HepG2 (cell line): Measurements from ENCODE around the gene CNOT10. TPM values are rescaled to one million over a fixed set of nuclear protein-coding genes. Genes with fewer than 3 reads are reported as not detected.

Experiments used
- ARNTL ChIP-seq: sonication (generic); formaldehyde crosslinking; IDR thresholded peaks from 2 replicates; pipeline ENCODE4 v1.4.0; 2020; ENCODE audit warnings: mild to moderate bottlenecking, missing genetic modification reagents
- FOXJ3 ChIP-seq: sonication (generic); formaldehyde crosslinking; IDR thresholded peaks from 2 replicates; pipeline ENCODE4 v1.4.0; 2020; ENCODE audit warnings: missing genetic modification reagents, mild to moderate bottlenecking, borderline replicate concordance
- FOXM1 ChIP-seq: sonication (generic); formaldehyde crosslinking; IDR thresholded peaks from 2 replicates; pipeline ENCODE4 v1.5.0; 2020; ENCODE audit warnings: missing genetic modification reagents
- KAT8 ChIP-seq: IDR thresholded peaks from 2 replicates; pipeline ENCODE4 v1.6.1; 2016; ENCODE audit warnings: missing genetic modification reagents, missing compliant biosample characterization
- RARG ChIP-seq: sonication (generic); formaldehyde crosslinking; IDR thresholded peaks from 2 replicates; pipeline ENCODE4 v1.4.0; 2020; ENCODE audit warnings: low read depth, mild to moderate bottlenecking, missing genetic modification reagents
- XBP1 ChIP-seq: sonication (generic); formaldehyde crosslinking; IDR thresholded peaks from 2 replicates; pipeline ENCODE4 v1.5.0; 2020; ENCODE audit warnings: missing genetic modification reagents
- YEATS4 ChIP-seq: sonication (generic); formaldehyde crosslinking; IDR thresholded peaks from 2 replicates; pipeline ENCODE4 v1.4.0; 2020; ENCODE audit warnings: missing genetic modification reagents, borderline replicate concordance
- ZKSCAN8 ChIP-seq: IDR thresholded peaks from 2 replicates; pipeline ENCODE4 v1.6.1; 2016; ENCODE audit warnings: borderline replicate concordance, missing genetic modification reagents, missing compliant biosample characterization
- ZNF282 ChIP-seq: fragments of 450-650 bp; IDR thresholded peaks from 2 replicates; pipeline ENCODE4 v1.6.1; 2018; ENCODE audit not compliant: partially characterized antibody
- ZNF33A ChIP-seq: sonication (generic); formaldehyde crosslinking; IDR thresholded peaks from 2 replicates; pipeline ENCODE4 v1.5.1; 2020; ENCODE audit warnings: missing genetic modification reagents, mild to moderate bottlenecking, moderate library complexity, borderline replicate concordance
- ZNF451 ChIP-seq: sonication (generic); formaldehyde crosslinking; IDR thresholded peaks from 2 replicates; pipeline ENCODE4 v1.5.0; 2020; ENCODE audit warnings: mild to moderate bottlenecking, missing genetic modification reagents
- polyA plus RNA-seq, 8 experiments: library from polyadenylated mRNA; depleted of rRNA in 3 of 8; stranded (reverse) in 7 of 8; unstranded in 1 of 8; fragments of >200 nt; fragmentation: Illumina TruSeq in 4 of 8; extraction: Trizol in 4 of 8; gene quantifications; 2 replicates each; pipeline versions ENCODE4 v1.2.1 to v1.2.3, GENCODE V29; 2011 to 2016; ENCODE audit warnings: low read depth in 4 of 8, missing spikeins in 1 of 8, mixed read lengths in 1 of 8; ENCODE audit not compliant: insufficient read depth in 1 of 8
- total RNA-seq, 5 experiments: library from RNA; depleted of rRNA; stranded (reverse); fragments of >200 nt; fragmentation: Illumina TruSeq; extraction: Trizol; gene quantifications; 2 replicates each; pipeline ENCODE4 v1.2.3, GENCODE V29; 2016; ENCODE audit warnings: low read depth in 1 of 5
- TF ChIP-seq, protein P1 (sequence below): IDR thresholded peaks from 2 replicates; pipeline ENCODE4 v1.4.0; 2020; ENCODE audit warnings: mild to moderate bottlenecking, missing genetic modification reagents
- TF ChIP-seq, protein P2 (sequence below): IDR thresholded peaks from 2 replicates; pipeline ENCODE4 v1.6.1; 2016; ENCODE audit warnings: low read depth, borderline replicate concordance
- TF ChIP-seq, protein P3 (sequence below): sonication (generic); formaldehyde crosslinking; conservative IDR thresholded peaks from 2 replicates; pipeline ENCODE4 v1.4.0; 2020; ENCODE audit warnings: missing genetic modification reagents
- TF ChIP-seq, protein P4 (sequence below): sonication (generic); formaldehyde crosslinking; IDR thresholded peaks from 2 replicates; pipeline ENCODE4 v1.4.0; 2020; ENCODE audit warnings: missing genetic modification reagents
- TF ChIP-seq, protein P5 (sequence below): sonication (generic); formaldehyde crosslinking; IDR thresholded peaks from 2 replicates; pipeline ENCODE4 v1.8.0; 2022; ENCODE audit warnings: mild to moderate bottlenecking, missing genetic modification reagents; ENCODE audit not compliant: insufficient replicate concordance

Gene CNOT10
- total and polyA plus RNA-seq, 2 of the 13 experiments (the other 11 are each of a cell fraction or from before 2014, with no cell fraction given), result 21.2 to 34.1 TPM

DNA sequence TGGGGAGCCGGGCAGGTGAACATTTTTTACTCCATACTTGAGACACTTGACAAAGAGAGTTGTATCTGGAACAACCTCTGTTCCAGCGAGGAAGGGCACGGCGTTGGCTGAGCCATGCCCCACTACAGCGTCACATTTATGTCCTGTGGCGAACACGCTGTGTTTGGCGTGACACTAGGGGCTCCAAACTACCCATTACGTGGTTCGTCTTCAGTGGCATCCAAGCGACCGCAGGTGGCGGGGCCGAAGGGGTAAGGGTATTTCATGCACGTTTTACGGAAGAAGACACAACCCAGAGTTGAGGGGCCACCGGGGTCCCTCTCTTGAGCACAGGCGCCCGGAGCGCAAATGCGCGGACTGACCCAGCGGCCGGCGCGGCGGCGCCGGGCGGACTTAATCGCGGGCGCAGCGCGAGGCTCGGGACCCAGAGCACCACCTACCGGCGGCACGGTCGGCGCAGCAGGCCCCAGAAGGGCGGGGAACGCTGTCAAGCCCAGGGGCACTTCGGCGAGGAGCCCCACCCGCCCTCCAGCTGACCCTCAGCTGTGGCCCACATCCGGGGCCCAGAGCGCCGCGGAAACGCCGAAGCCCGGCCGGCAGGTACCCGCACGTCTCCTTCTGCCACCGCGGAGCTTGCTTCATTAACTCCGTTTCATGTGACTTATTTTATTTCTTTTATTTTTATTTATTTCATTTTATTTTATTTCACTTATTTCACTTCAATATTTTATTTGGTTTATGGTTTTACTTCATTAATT is 96.4 kb downstream of the CNOT10 start (continued):
- TF ChIP-seq, protein P1, sequence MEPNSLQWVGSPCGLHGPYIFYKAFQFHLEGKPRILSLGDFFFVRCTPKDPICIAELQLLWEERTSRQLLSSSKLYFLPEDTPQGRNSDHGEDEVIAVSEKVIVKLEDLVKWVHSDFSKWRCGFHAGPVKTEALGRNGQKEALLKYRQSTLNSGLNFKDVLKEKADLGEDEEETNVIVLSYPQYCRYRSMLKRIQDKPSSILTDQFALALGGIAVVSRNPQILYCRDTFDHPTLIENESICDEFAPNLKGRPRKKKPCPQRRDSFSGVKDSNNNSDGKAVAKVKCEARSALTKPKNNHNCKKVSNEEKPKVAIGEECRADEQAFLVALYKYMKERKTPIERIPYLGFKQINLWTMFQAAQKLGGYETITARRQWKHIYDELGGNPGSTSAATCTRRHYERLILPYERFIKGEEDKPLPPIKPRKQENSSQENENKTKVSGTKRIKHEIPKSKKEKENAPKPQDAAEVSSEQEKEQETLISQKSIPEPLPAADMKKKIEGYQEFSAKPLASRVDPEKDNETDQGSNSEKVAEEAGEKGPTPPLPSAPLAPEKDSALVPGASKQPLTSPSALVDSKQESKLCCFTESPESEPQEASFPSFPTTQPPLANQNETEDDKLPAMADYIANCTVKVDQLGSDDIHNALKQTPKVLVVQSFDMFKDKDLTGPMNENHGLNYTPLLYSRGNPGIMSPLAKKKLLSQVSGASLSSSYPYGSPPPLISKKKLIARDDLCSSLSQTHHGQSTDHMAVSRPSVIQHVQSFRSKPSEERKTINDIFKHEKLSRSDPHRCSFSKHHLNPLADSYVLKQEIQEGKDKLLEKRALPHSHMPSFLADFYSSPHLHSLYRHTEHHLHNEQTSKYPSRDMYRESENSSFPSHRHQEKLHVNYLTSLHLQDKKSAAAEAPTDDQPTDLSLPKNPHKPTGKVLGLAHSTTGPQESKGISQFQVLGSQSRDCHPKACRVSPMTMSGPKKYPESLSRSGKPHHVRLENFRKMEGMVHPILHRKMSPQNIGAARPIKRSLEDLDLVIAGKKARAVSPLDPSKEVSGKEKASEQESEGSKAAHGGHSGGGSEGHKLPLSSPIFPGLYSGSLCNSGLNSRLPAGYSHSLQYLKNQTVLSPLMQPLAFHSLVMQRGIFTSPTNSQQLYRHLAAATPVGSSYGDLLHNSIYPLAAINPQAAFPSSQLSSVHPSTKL (CRISPR knock-in tag), result peak; percentile 77
- TF ChIP-seq XBP1 (CRISPR knock-in tag), result no peak
- TF ChIP-seq ZNF282, result no peak
- no peak for TF ChIP-seq FOXM1
- TF ChIP-seq ARNTL (CRISPR knock-in tag), result no peak
- TF ChIP-seq, protein P2, sequence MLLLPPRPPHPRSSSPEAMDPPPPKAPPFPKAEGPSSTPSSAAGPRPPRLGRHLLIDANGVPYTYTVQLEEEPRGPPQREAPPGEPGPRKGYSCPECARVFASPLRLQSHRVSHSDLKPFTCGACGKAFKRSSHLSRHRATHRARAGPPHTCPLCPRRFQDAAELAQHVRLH, result peak; percentile 74; the same call in 1 of the 2 replicates
- TF ChIP-seq, protein P3, sequence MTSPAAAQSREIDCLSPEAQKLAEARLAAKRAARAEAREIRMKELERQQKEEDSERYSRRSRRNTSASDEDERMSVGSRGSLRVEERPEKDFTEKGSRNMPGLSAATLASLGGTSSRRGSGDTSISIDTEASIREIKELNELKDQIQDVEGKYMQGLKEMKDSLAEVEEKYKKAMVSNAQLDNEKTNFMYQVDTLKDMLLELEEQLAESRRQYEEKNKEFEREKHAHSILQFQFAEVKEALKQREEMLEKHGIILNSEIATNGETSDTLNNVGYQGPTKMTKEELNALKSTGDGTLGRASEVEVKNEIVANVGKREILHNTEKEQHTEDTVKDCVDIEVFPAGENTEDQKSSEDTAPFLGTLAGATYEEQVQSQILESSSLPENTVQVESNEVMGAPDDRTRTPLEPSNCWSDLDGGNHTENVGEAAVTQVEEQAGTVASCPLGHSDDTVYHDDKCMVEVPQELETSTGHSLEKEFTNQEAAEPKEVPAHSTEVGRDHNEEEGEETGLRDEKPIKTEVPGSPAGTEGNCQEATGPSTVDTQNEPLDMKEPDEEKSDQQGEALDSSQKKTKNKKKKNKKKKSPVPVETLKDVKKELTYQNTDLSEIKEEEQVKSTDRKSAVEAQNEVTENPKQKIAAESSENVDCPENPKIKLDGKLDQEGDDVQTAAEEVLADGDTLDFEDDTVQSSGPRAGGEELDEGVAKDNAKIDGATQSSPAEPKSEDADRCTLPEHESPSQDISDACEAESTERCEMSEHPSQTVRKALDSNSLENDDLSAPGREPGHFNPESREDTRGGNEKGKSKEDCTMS (CRISPR knock-in tag), result no peak
- peak; percentile 81; the same call in 1 of the 2 replicates for TF ChIP-seq YEATS4 (CRISPR knock-in tag)
- TF ChIP-seq RARG (CRISPR knock-in tag), result no peak
- TF ChIP-seq KAT8, result peak; percentile 81
- TF ChIP-seq FOXJ3 (CRISPR knock-in tag), result no peak
- no peak for TF ChIP-seq ZNF451 (CRISPR knock-in tag)
- peak; percentile 70; the same call in 1 of the 2 replicates for TF ChIP-seq ZKSCAN8 (CRISPR knock-in tag)
- TF ChIP-seq, protein P4, sequence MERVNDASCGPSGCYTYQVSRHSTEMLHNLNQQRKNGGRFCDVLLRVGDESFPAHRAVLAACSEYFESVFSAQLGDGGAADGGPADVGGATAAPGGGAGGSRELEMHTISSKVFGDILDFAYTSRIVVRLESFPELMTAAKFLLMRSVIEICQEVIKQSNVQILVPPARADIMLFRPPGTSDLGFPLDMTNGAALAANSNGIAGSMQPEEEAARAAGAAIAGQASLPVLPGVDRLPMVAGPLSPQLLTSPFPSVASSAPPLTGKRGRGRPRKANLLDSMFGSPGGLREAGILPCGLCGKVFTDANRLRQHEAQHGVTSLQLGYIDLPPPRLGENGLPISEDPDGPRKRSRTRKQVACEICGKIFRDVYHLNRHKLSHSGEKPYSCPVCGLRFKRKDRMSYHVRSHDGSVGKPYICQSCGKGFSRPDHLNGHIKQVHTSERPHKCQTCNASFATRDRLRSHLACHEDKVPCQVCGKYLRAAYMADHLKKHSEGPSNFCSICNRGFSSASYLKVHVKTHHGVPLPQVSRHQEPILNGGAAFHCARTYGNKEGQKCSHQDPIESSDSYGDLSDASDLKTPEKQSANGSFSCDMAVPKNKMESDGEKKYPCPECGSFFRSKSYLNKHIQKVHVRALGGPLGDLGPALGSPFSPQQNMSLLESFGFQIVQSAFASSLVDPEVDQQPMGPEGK (CRISPR knock-in tag), result peak; percentile 97
- TF ChIP-seq, protein P5, sequence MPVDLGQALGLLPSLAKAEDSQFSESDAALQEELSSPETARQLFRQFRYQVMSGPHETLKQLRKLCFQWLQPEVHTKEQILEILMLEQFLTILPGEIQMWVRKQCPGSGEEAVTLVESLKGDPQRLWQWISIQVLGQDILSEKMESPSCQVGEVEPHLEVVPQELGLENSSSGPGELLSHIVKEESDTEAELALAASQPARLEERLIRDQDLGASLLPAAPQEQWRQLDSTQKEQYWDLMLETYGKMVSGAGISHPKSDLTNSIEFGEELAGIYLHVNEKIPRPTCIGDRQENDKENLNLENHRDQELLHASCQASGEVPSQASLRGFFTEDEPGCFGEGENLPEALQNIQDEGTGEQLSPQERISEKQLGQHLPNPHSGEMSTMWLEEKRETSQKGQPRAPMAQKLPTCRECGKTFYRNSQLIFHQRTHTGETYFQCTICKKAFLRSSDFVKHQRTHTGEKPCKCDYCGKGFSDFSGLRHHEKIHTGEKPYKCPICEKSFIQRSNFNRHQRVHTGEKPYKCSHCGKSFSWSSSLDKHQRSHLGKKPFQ (CRISPR knock-in tag), result peak; percentile 5
- TF ChIP-seq ZNF33A (CRISPR knock-in tag), result no peak
